ENCODE results near the gene BRMS1L.

Gene BRMS1L

GRCh38 chr14:35875296-35875695, 49.2 kb downstream of the BRMS1L start:
- no peak for DNase-seq

GRCh38 chr14:35877276-35877675, 51.1 kb downstream of the BRMS1L start:
- no peak for DNase-seq

- peak; percentile 38 to 39 for DNase-seq
These were observed 52.4 kb downstream of the BRMS1L start for GRCh38 chr14:35878272-35879150.

GRCh38 chr14:35879151-35879648, 53.1 kb downstream of the BRMS1L start:
- peak; percentile 59 to 64 for DNase-seq

- DNase-seq: peak; percentile 44 to 60
These were observed 53.6 kb downstream of the BRMS1L start for GRCh38 chr14:35879654-35880249.

- DNase-seq: no peak
These were observed 55.1 kb downstream of the BRMS1L start for GRCh38 chr14:35881280-35881679.

GRCh38 chr14:35883677-35884293, 57.6 kb downstream of the BRMS1L start:
- peak; percentile 52 to 53 for DNase-seq

- DNase-seq: no peak
These were observed 64.2 kb downstream of the BRMS1L start for GRCh38 chr14:35890308-35890707.

GRCh38 chr14:35895256-35895655, 69.1 kb downstream of the BRMS1L start:
- no peak for DNase-seq

- DNase-seq: no peak
These were observed 71.5 kb downstream of the BRMS1L start for GRCh38 chr14:35897616-35898111.

GRCh38 chr14:35898217-35898775, 72.2 kb downstream of the BRMS1L start:
- DNase-seq: no peak

GRCh38 chr14:35900741-35901140, 74.6 kb downstream of the BRMS1L start:
- DNase-seq: no peak

GRCh38 chr14:35909665-35910064, 83.5 kb downstream of the BRMS1L start:
- no peak for DNase-seq

- no peak for DNase-seq
These were observed 84.1 kb downstream of the BRMS1L start for GRCh38 chr14:35910191-35910590.

GRCh38 chr14:35911097-35911496, 85.0 kb downstream of the BRMS1L start:
- no peak for DNase-seq

- DNase-seq: no peak
These were observed 89.0 kb downstream of the BRMS1L start for GRCh38 chr14:35915185-35915584.

- DNase-seq: no peak
These were observed 89.6 kb downstream of the BRMS1L start for GRCh38 chr14:35915775-35916174.
